ENCODE results near the gene LCP1.
"Not testable (repeated sequence)": the region's sequence is repeated elsewhere in the genome, so short reads cannot be mapped to it uniquely, and the experiment has no call there.

Gene LCP1

GRCh38 chr13:46182491-46182877, 507 bp upstream of the LCP1 start:
- DNase-seq (ENCODE audit: low read depth): no peak

GRCh38 chr13:46181377-46181839, 569 bp downstream of the LCP1 start:
- DNase-seq (ENCODE audit: low read depth): no peak

- no peak for DNase-seq (ENCODE audit: low read depth)
Measured at GRCh38 chr13:46179969-46180763, 1.8 kb downstream of the LCP1 start.

- no peak for DNase-seq (ENCODE audit: low read depth)
Measured at GRCh38 chr13:46179491-46179908, 2.5 kb downstream of the LCP1 start.

GRCh38 chr13:46178821-46179220, 3.2 kb downstream of the LCP1 start:
- no peak for DNase-seq (ENCODE audit: low read depth)

GRCh38 chr13:46178143-46178542, 3.8 kb downstream of the LCP1 start:
- no peak for DNase-seq (ENCODE audit: low read depth)

- no peak for DNase-seq (ENCODE audit: low read depth)
Measured at GRCh38 chr13:46176756-46177155, 5.2 kb downstream of the LCP1 start.

- no peak for DNase-seq (ENCODE audit: low read depth)
Measured at GRCh38 chr13:46173656-46174055, 8.3 kb downstream of the LCP1 start.

- no peak for DNase-seq (ENCODE audit: low read depth)
Measured at GRCh38 chr13:46172531-46172991, 9.4 kb downstream of the LCP1 start.

GRCh38 chr13:46171739-46172138, 10.2 kb downstream of the LCP1 start:
- DNase-seq (ENCODE audit: low read depth): no peak

- DNase-seq (ENCODE audit: low read depth): no peak
Measured at GRCh38 chr13:46171217-46171616, 10.8 kb downstream of the LCP1 start.

- no peak for DNase-seq (ENCODE audit: low read depth)
Measured at GRCh38 chr13:46170687-46171086, 11.3 kb downstream of the LCP1 start.

GRCh38 chr13:46170268-46170667, 11.7 kb downstream of the LCP1 start:
- no peak for DNase-seq (ENCODE audit: low read depth)

GRCh38 chr13:46169758-46170157, 12.2 kb downstream of the LCP1 start:
- no peak for DNase-seq (ENCODE audit: low read depth)

GRCh38 chr13:46168783-46169182, 13.2 kb downstream of the LCP1 start:
- no peak for DNase-seq (ENCODE audit: low read depth)

GRCh38 chr13:46168341-46168740, 13.6 kb downstream of the LCP1 start:
- DNase-seq (ENCODE audit: low read depth): no peak

GRCh38 chr13:46166947-46167610, 14.9 kb downstream of the LCP1 start:
- DNase-seq (ENCODE audit: low read depth): no peak

GRCh38 chr13:46166224-46166584, 15.8 kb downstream of the LCP1 start:
- no peak for DNase-seq (ENCODE audit: low read depth)

- no peak for DNase-seq (ENCODE audit: low read depth)
Measured at GRCh38 chr13:46165485-46166223, 16.3 kb downstream of the LCP1 start.

GRCh38 chr13:46164661-46165060, 17.3 kb downstream of the LCP1 start:
- no peak for DNase-seq (ENCODE audit: low read depth)

- DNase-seq (ENCODE audit: low read depth): not testable (repeated sequence)
Measured at GRCh38 chr13:46162741-46163140, 19.2 kb downstream of the LCP1 start.

- DNase-seq (ENCODE audit: low read depth): peak; percentile 39
Measured at GRCh38 chr13:46160471-46161066, 21.4 kb downstream of the LCP1 start.
